ENCODE results near the gene ABLIM3. TPM values are rescaled to one million over a fixed set of nuclear protein-coding genes. Genes with fewer than 3 reads are reported as not detected.

Gene ABLIM3
- total and polyA plus RNA-seq, 2 donors (not counting 3 experiments of a cell fraction or from before 2014, with no cell fraction given) = 16.7 to 42.1 TPM

- Histone ChIP-seq H3K9ac (replicated peaks; ENCODE audit: extremely low read depth, insufficient read depth, low read length) (no peak overlapping the region), H2AFZ (ENCODE audit: low read depth, low read length) (no peak overlapping the region), H3K9me1 (replicated peaks; ENCODE audit: control insufficient read depth, extremely low read depth, insufficient read depth, low read length) (no peaks in the 10 kb centered on the region), H3K9me3 (replicated peaks; ENCODE audit: control insufficient read depth, insufficient read depth, low read length) (no peaks in the 10 kb centered on the region), H3K79me2 (ENCODE audit: control insufficient read depth, insufficient read depth, low read length) (peaks cover 7% of the 10 kb centered on the region), H3K4me1 (ENCODE audit: control insufficient read depth, extremely low read depth, insufficient read depth, low read length) (no peaks in the 10 kb centered on the region), H3K4me2 (ENCODE audit: insufficient read depth, low read length) (no peak overlapping the region), H3K4me3 (replicated peaks in 1 of 3; ENCODE audit: insufficient read depth in 1 of 3, low read depth in 1 of 3, low read length in 3 of 3) (no peak overlapping the region), H3K27ac (ENCODE audit: insufficient read depth, low read depth, low read length) (no peak overlapping the region), H4K20me1 (replicated peaks; ENCODE audit: control insufficient read depth, extremely low read depth, insufficient read depth, low read length) (no peaks in the 10 kb centered on the region), H3K36me3 (ENCODE audit: control insufficient read depth in 2 of 2, extremely low read depth in 1 of 2, insufficient read depth in 2 of 2, low read length in 2 of 2) (no peaks in the 10 kb centered on the region), H3K27me3 (ENCODE audit: control insufficient read depth in 2 of 2, insufficient read depth in 2 of 2, low read length in 2 of 2) (no peaks in the 10 kb centered on the region)
- no peak for FAIRE-seq
- POLR2A ChIA-PET = no interaction called here
- intact Hi-C loops (cut with micrococcal nuclease) = no loop called here
- no TSS peak for BruUV-seq (replicated peaks)
- no peak for DNase-seq (ENCODE audit: low read depth, low spot score)
- dilution Hi-C loops (cut with MboI; ENCODE audit: extremely low pct_ligation_motif_present, low sequenced_read_pairs) = no loop called here
- TF ChIP-seq POLR2A (IDR thresholded peaks at IDR 0.05; ENCODE audit: low read depth, low read length) = no peak
- TF ChIP-seq JUN (IDR thresholded peaks at IDR 0.05; ENCODE audit: borderline replicate concordance, insufficient read depth, insufficient read length, low read depth) = no peak
- TF ChIP-seq FOS (IDR thresholded peaks at IDR 0.05; ENCODE audit: borderline replicate concordance, insufficient read depth, low read length) = no peak
- TF ChIP-seq EZH2 (IDR thresholded peaks at IDR 0.05; ENCODE audit: borderline replicate concordance, low read depth, low read length, severe bottlenecking) = no peak
- no peak for TF ChIP-seq POLR2AphosphoS5 (IDR thresholded peaks at IDR 0.05; ENCODE audit: insufficient read depth, low read depth, low read length)
- TF ChIP-seq MYC (IDR thresholded peaks at IDR 0.05; ENCODE audit: low read depth, low read length) = no peak
- TF ChIP-seq, protein P1, sequence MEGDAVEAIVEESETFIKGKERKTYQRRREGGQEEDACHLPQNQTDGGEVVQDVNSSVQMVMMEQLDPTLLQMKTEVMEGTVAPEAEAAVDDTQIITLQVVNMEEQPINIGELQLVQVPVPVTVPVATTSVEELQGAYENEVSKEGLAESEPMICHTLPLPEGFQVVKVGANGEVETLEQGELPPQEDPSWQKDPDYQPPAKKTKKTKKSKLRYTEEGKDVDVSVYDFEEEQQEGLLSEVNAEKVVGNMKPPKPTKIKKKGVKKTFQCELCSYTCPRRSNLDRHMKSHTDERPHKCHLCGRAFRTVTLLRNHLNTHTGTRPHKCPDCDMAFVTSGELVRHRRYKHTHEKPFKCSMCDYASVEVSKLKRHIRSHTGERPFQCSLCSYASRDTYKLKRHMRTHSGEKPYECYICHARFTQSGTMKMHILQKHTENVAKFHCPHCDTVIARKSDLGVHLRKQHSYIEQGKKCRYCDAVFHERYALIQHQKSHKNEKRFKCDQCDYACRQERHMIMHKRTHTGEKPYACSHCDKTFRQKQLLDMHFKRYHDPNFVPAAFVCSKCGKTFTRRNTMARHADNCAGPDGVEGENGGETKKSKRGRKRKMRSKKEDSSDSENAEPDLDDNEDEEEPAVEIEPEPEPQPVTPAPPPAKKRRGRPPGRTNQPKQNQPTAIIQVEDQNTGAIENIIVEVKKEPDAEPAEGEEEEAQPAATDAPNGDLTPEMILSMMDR (IDR thresholded peaks at IDR 0.05; ENCODE audit: extremely low read depth in 1 of 2, insufficient read depth in 1 of 2, low read depth in 1 of 2, low read length in 2 of 2) = no peak
- TF ChIP-seq MAX (IDR thresholded peaks at IDR 0.05; ENCODE audit: insufficient read depth, insufficient read length) = no peak
- no peak for TF ChIP-seq GATA2 (IDR thresholded peaks at IDR 0.05; ENCODE audit: insufficient read depth, insufficient read length, low read depth, low read length)
- CTCF ChIA-PET = interaction anchor here (1.7 kb wide), 1 partner anchor 66 kb away, joined by 5 read pairs; no protein-coding TSS in a partner anchor
Measured at GRCh38 chr5:149162401-149163084, 21.2 kb downstream of the ABLIM3 start.
